HPDE6-E6E7 (cell line): Measurements from ENCODE around the gene RAG1.
"Not testable (repeated sequence)": the region's sequence is repeated elsewhere in the genome, so short reads cannot be mapped to it uniquely, and the experiment has no call there.

ENCODE experiments used
- DNase-seq: peaks from one replicate; pipeline ENCODE4 v3.0.0; 2011; ENCODE audit warnings: missing footprints; ENCODE audit errors: extremely low spot score

The RAG1 gene

GRCh38 chr11:36567694-36568093, at the start of gene RAG1:
Gene RAG1 (plus strand): TSS chr11:36568007. CDS start chr11:36573305, 5,298 bp downstream.
- DNase-seq = no peak

- DNase-seq = no peak
Measured at GRCh38 chr11:36530840-36531239, 37.0 kb upstream of the RAG1 start.

- no peak for DNase-seq
Measured at GRCh38 chr11:36532941-36533601, 34.7 kb upstream of the RAG1 start.

- DNase-seq = no peak
Measured at GRCh38 chr11:36534276-36534840, 33.4 kb upstream of the RAG1 start.

- DNase-seq = peak; percentile 35
Measured at GRCh38 chr11:36540998-36541397, 26.8 kb upstream of the RAG1 start.

GRCh38 chr11:36550385-36551115, 17.3 kb upstream of the RAG1 start:
- no peak for DNase-seq

- not testable (repeated sequence) for DNase-seq
Measured at GRCh38 chr11:36557390-36557789, 10.4 kb upstream of the RAG1 start.

- DNase-seq = no peak
Measured at GRCh38 chr11:36557991-36558390, 9.8 kb upstream of the RAG1 start.

- DNase-seq = no peak
Measured at GRCh38 chr11:36558571-36559413, 9.0 kb upstream of the RAG1 start.

GRCh38 chr11:36564376-36565030, 3.3 kb upstream of the RAG1 start:
- DNase-seq = peak; percentile 35

GRCh38 chr11:36565031-36565610, 2.7 kb upstream of the RAG1 start:
- no peak for DNase-seq

- DNase-seq = no peak
Measured at GRCh38 chr11:36566407-36567053, 1.3 kb upstream of the RAG1 start.

GRCh38 chr11:36569095-36569494, 1.3 kb downstream of the RAG1 start:
- no peak for DNase-seq

GRCh38 chr11:36574486-36574885, 6.7 kb downstream of the RAG1 start:
- DNase-seq = no peak

GRCh38 chr11:36577373-36577772, 9.6 kb downstream of the RAG1 start:
- DNase-seq = no peak

- no peak for DNase-seq
Measured at GRCh38 chr11:36577859-36578258, 10.1 kb downstream of the RAG1 start.

- no peak for DNase-seq
Measured at GRCh38 chr11:36578458-36578857, 10.7 kb downstream of the RAG1 start.

- DNase-seq = no peak
Measured at GRCh38 chr11:36581536-36581935, 13.7 kb downstream of the RAG1 start.

GRCh38 chr11:36583667-36584066, 15.9 kb downstream of the RAG1 start:
- DNase-seq = no peak

- no peak for DNase-seq
Measured at GRCh38 chr11:36586543-36586942, 18.7 kb downstream of the RAG1 start.

- DNase-seq = no peak
Measured at GRCh38 chr11:36588099-36588498, 20.3 kb downstream of the RAG1 start.
